Activated CD4-positive, CD25-positive, alpha-beta regulatory T cell treated with anti-CD3 and anti-CD28 coated beads, Interleukin-2, amount 50 U/mL, for 16 hours (primary cell): ENCODE data around the gene PAK5.

Source experiments
- DNase-seq: peaks from one replicate; pipeline ENCODE4 v3.0.0-alpha.2; 2020; ENCODE audit warnings: low read depth, low spot score

Gene PAK5

DNA sequence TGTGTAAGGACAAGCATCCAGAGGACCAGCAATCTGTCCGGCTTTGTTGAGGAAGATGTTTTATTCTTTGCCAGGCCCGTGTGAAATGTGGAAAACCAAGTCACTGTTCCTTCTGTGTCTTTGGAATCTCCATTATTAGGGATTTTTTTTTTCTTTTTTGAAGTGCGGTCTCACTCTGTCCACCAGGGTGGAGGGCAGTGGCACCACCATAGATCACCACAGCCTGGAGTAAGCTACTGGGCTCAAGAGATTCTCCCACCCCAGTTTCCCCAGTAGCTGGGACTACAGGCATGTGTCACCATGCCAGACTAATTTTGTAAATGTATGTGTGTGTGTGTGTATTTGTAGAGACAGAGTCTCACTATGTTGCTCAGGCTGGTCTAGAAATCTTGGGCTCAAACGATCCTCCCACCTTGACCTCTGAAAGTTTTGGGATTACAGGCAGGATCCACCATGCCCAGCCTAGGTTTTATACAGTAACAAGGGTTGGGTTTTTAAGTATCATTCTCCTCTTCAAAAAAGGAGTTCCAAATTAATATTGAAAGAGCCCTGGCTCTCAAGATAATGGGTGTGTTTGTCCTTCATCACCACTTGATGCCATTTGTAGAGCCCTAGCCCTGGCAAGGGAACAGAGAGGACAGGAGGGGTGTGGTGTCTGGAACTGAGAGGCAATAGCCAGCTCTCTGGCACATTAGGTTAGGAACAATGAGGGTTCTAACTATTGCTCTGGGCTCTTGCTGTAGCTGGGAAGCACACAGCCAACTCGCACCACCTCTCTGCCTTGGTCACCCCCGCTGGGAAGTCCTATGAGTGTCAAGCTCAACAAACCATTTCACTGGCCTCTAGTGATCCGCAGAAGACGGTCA, 321.3 kb downstream of the PAK5 start:
- DNase-seq: no peak

GRCh38 chr20:9516234-9516871, 322.5 kb downstream of the PAK5 start:
- DNase-seq: no peak

- no peak for DNase-seq
These were observed 323.1 kb downstream of the PAK5 start for GRCh38 chr20:9515741-9516233.

GRCh38 chr20:9515214-9515585, 323.7 kb downstream of the PAK5 start:
- DNase-seq: no peak

GRCh38 chr20:9514461-9515213, 324.2 kb downstream of the PAK5 start, which contains the start of gene LAMP5:
Gene LAMP5, plus strand, starts transcription at chr20:9514590. Its CDS starts 263 bp downstream, at chr20:9514853.
- no peak for DNase-seq

DNA sequence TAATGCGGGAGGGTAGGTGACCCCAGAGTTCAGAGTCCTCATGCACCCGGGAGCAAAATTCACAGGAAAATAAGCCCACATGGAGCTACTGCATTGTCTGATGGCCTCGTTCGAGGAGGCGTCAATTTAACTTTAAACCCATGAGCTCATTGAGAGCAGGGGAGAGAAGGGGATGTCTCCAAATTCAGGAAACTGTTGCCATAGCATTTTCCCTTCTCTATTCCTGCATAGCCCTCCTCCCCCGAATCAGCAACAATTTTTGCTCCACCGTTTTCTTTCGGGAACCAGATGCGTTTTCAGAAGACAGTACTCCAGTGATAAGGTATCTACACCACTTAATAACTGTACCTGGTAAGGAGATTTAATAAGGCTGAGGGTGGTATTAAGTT, 324.8 kb downstream of the PAK5 start:
- no peak for DNase-seq

DNA sequence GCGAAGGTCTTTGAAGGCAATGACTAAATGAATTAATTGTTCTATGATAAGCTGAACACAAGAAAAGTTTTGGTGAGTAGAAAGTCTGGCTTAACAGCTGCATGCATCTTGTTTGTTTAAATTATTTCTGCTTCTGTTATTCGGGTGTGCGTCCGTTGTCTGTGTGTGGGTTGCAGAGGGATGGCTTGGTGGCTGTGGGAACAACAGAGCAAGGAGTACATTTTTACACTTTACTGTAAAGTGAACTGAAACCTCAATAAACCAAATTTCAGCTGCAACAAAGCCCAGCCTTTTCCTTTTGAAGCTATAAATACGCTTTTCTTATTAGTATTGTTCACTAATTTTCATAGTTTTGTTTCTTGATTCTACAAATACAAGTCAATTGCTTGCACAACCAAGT, 328.0 kb downstream of the PAK5 start:
- no peak for DNase-seq

- DNase-seq: no peak
These were observed 329.6 kb downstream of the PAK5 start for GRCh38 chr20:9509246-9509645.

- DNase-seq: no peak
These were observed 330.1 kb downstream of the PAK5 start for GRCh38 chr20:9508696-9509178.

GRCh38 chr20:9508240-9508661, 330.6 kb downstream of the PAK5 start:
- DNase-seq: no peak

- no peak for DNase-seq
These were observed 331.2 kb downstream of the PAK5 start for GRCh38 chr20:9507544-9508239.

DNA sequence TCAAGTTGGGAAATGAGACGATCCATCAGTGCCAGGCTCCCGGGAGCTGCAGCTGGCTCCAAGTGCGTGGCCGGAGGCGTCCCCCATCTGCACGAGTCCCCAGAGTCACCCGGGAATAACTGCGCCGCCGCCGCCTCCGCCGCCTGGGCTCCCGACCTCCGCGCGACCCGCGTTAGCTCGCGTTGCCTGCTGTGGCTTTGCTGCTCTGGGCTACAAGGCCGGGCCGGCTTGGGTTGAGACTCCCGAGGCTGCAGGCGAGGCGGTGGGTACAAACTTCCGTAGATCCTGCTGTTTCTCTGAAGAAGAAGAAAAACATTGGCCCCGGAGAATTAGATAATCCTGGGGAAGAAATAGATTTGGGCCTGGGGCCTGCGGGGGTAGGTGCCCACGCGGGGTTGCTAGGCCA, 331.9 kb downstream of the PAK5 start:
- no peak for DNase-seq

GRCh38 chr20:9506280-9506821, 332.5 kb downstream of the PAK5 start:
- DNase-seq: no peak

DNA sequence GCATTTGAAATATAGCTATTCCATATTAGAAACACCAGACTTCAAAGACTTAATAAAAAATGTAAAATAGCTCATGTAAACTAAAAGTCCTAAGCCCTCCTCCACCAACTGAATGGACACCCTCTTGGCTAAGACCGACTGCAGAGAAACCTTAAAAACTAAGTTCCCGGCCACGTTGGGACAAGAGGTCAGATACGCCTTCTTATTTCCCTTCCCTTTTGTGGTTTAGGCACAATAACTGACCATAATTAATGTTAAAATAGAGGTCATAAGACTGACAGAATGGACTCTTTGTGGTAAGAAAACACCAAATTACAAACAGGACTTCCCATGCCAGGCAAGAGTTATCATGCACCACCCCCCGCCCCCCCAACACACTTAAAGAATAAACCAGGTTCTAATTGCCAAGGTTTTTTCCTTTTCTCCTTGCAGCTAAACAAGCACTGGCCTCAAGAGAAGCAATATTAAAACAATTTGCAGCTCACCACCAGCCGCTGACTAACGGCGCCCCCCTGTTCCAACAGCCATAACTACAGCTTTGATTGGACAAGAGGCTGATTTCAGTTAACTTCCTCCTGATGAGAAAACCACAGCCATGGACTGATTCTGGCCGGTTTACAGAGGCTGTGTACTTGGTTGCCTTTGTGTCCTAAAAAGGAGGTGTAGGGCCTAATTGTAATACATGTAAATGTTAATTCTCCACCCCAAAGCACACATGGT, 335.2 kb downstream of the PAK5 start:
- no peak for DNase-seq

DNA sequence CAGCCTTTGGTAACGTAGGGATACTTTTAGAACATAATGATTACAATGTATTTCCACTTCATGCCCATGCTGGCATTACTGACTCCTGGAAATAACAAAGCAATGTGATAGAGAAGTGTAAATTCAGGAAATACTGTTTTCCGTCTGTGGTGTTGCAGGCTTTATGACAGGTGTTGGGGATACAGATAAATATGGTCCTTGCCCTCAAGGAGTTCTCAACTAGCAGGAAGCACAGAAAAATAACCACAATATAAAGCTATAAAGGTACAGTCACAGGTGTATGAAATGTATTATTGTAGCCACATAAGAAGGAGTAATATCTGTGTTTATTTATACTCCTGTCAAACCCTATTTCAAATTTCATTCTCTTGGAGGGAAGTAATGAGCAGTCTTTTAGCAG, 337.4 kb downstream of the PAK5 start:
- no peak for DNase-seq

- no peak for DNase-seq
These were observed 338.8 kb downstream of the PAK5 start for GRCh38 chr20:9500121-9500520.

- no peak for DNase-seq
These were observed 339.6 kb downstream of the PAK5 start for GRCh38 chr20:9499126-9499899.

DNA sequence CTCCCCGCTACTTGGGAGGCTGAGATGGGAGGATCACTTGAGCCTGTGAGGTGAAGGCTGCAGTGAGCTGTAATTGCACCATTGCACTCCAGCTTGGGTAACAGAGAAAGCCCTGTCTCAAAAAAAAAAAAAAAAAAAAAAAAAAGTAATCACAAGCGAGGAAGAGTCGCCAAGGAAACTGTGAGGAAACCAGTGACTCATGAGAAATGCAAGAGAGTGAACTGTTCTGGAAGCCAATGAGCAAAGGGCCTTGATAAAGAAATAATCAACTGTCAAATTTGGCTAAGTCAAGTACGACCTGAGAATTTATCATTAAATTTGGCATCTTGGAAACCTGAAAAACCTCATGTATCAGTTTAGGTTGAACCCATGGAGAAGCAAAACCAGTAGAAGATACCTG, 340.6 kb downstream of the PAK5 start:
- no peak for DNase-seq

DNA sequence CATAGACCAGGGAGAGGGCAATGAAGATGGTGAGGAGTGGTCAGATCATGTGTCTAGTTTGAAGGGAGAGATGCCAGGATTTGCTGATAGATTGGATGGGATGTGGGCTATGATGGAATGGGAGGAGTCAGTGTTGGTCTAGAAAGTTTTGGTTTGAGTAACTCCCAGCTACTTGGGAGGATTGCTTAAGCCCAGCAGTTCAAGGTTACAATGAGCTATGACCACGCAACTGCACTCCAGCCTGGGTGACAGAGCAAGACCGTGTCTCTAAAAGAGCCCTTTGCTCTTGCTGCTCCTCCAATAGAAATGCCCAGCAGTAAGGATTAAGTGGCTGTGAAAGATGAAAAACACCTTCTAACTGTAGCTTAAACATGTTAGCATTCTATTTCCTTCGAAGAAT, 342.7 kb downstream of the PAK5 start:
- DNase-seq: no peak

GRCh38 chr20:9495701-9496100, 343.2 kb downstream of the PAK5 start:
- no peak for DNase-seq
